Naive thymus-derived CD4-positive, alpha-beta T cell (primary cell): ENCODE results near the gene TGFB2. TPM values are rescaled to one million over a fixed set of nuclear protein-coding genes. Genes with fewer than 3 reads are reported as not detected.

ENCODE experiments used
- ATAC-seq: fragments of 150-1000 bp; cut with Tn5 transposase; 2 replicates; pipeline ENCODE4 v1.10.0; 2021; ENCODE audit warnings: mild to moderate bottlenecking, moderate library complexity
- CTCF ChIA-PET: fragments of 350-600 bp; sonication (Branson Sonifier 250); formaldehyde crosslinking; loops from one replicate; lab custom pipeline; 2021; ENCODE audit warnings: antibody characterized with exemption; lab: Charles Lee
- POLR2A ChIA-PET: fragments of 350-600 bp; sonication (Branson Sonifier 250); formaldehyde crosslinking; loops from one replicate; lab custom pipeline; 2021; ENCODE audit warnings: antibody characterized with exemption, inconsistent platforms; lab: Charles Lee
- DNase-seq, 9 donors: peaks; one replicate each; pipeline versions ENCODE4 v3.0.0 to v3.0.0-alpha.2; 2020 to 2022; ENCODE audit warnings: mixed read lengths in 1 of 9
- H3K27ac ChIP-seq: one replicate; pipeline ENCODE4 v1.7.0; 2013; ENCODE audit warnings: mild to moderate bottlenecking, low read depth, low read length, moderate library complexity
- H3K27me3 ChIP-seq, 2 donors: one replicate each; pipeline ENCODE4 v1.7.0; 2013; ENCODE audit warnings: low read length in 2 of 2, mild to moderate bottlenecking in 2 of 2, moderate library complexity in 2 of 2; ENCODE audit not compliant: control insufficient read depth in 2 of 2, insufficient read depth in 2 of 2
- H3K36me3 ChIP-seq, 3 experiments: 1 replicate in 2 of 3; 2 replicates in 1 of 3; pipeline ENCODE4 v1.7.0; 2013; ENCODE audit warnings: low read length in 3 of 3, mild to moderate bottlenecking in 3 of 3, moderate library complexity in 1 of 3; ENCODE audit not compliant: insufficient read depth in 3 of 3, control insufficient read depth in 2 of 3
- H3K4me1 ChIP-seq, 2 donors: one replicate each; pipeline ENCODE4 v1.7.0; 2013; ENCODE audit warnings: low read length in 2 of 2, mild to moderate bottlenecking in 2 of 2, moderate library complexity in 1 of 2; ENCODE audit not compliant: control insufficient read depth in 2 of 2, insufficient read depth in 2 of 2
- H3K4me3 ChIP-seq: 2 replicates; pipeline ENCODE4 v1.7.0; 2013; ENCODE audit warnings: mild to moderate bottlenecking, low read length
- H3K9me3 ChIP-seq, 3 experiments: 1 replicate in 2 of 3; 2 replicates in 1 of 3; pipeline ENCODE4 v1.7.0; 2013; ENCODE audit warnings: low read length in 3 of 3; ENCODE audit not compliant: control insufficient read depth in 2 of 3
- H3K27ac Mint-ChIP-seq, 9 donors: one replicate each; pipeline ENCODE4 v1.8.0; 2020 to 2022; ENCODE audit warnings: mixed read lengths in 9 of 9, mild to moderate bottlenecking in 8 of 9, moderate library complexity in 5 of 9, inconsistent platforms in 2 of 9
- H3K27me3 Mint-ChIP-seq, 5 donors: one replicate each; pipeline ENCODE4 v1.8.0; 2021 to 2022; ENCODE audit warnings: mixed read lengths in 5 of 5, mild to moderate bottlenecking in 1 of 5
- H3K36me3 Mint-ChIP-seq, 5 donors: one replicate each; pipeline ENCODE4 v1.8.0; 2020 to 2022; ENCODE audit warnings: mixed read lengths in 5 of 5, mild to moderate bottlenecking in 3 of 5, inconsistent platforms in 1 of 5
- H3K4me1 Mint-ChIP-seq, 7 donors: one replicate each; pipeline ENCODE4 v1.8.0; 2020 to 2022; ENCODE audit warnings: mixed read lengths in 7 of 7, mild to moderate bottlenecking in 3 of 7, inconsistent platforms in 1 of 7
- H3K4me3 Mint-ChIP-seq, 10 donors: one replicate each; pipeline ENCODE4 v1.8.0; 2020 to 2022; ENCODE audit warnings: mild to moderate bottlenecking in 10 of 10, mixed read lengths in 10 of 10, moderate library complexity in 6 of 10, inconsistent platforms in 2 of 10
- H3K9me3 Mint-ChIP-seq, 11 donors: one replicate each; pipeline ENCODE4 v1.8.0; 2020 to 2022; ENCODE audit warnings: mixed read lengths in 11 of 11, mild to moderate bottlenecking in 4 of 11, inconsistent platforms in 1 of 11, moderate library complexity in 1 of 11
- intact Hi-C, 2 donors: fragments of 100-400 bp; cut with micrococcal nuclease; formaldehyde crosslinking; loops; one replicate each; pipeline ENCODE4 v1.15.1; 2023
- polyA plus RNA-seq, 2 donors: library from polyadenylated mRNA; unstranded; fragments of 300-500 nt; fragmentation: Illumina TruSeq; gene quantifications; one replicate each; pipeline ENCODE4 v1.2.3, GENCODE V29; 2021
- total RNA-seq, 6 experiments: library from RNA in 5 of 6; stranded (reverse) in 5 of 6; gene quantifications; 1 replicate in 5 of 6; 2 replicates in 1 of 6; pipeline ENCODE4 v1.2.3 and lab custom pipeline; 2021 to 2026

Gene TGFB2
- total and polyA plus RNA-seq, 7 experiments from 2014 or later = not detected

- intact Hi-C loops = no loop called here
- Mint-ChIP-seq H3K27ac (no peak overlapping the region), H3K36me3 (no peaks in the 10 kb centered on the region), H3K4me3 (no peak overlapping the region), H3K4me1 (peaks cover 0 to 1% (median 0%) of the 10 kb centered on the region in 7 donors), H3K27me3 (peaks cover 0 to 16% (median 5%) of the 10 kb centered on the region in 5 donors), H3K9me3 (peaks cover 0 to 3% (median 0%) of the 10 kb centered on the region in 11 donors)
- Histone ChIP-seq H3K4me3 (no peak overlapping the region), H3K36me3 (no peaks in the 10 kb centered on the region), H3K4me1 (no peaks in the 10 kb centered on the region), H3K27ac (no peak overlapping the region), H3K27me3 (no peaks in the 10 kb centered on the region), H3K9me3 (no peaks in the 10 kb centered on the region)
- ChIA-PET CTCF (no interaction called here), POLR2A (no interaction called here)
- no peak for ATAC-seq
- no peak for DNase-seq
These were observed 136.1 kb downstream of the TGFB2 start for GRCh38 chr1:218481116-218481775.

GRCh38 chr1:218482683-218483082 lies 137.5 kb downstream of the TGFB2 start:
- DNase-seq (no peak), ATAC-seq (no peak)
- no peaks in the 10 kb centered on the region for H3K4me1 ChIP-seq
- Mint-ChIP-seq H3K4me3 (no peak overlapping the region), H3K9me3 (peaks cover 0 to 3% (median 0%) of the 10 kb centered on the region in 11 donors), H3K36me3 (no peaks in the 10 kb centered on the region), H3K27me3 (peaks cover 0 to 10% (median 0%) of the 10 kb centered on the region in 5 donors), H3K4me1 (no peaks in the 10 kb centered on the region), H3K27ac (no peak overlapping the region)
- no peak overlapping the region for H3K27ac ChIP-seq
- no peaks in the 10 kb centered on the region for H3K27me3 ChIP-seq
- ChIA-PET POLR2A (no interaction called here), CTCF (no interaction called here)
- H3K9me3 ChIP-seq = no peaks in the 10 kb centered on the region
- no peaks in the 10 kb centered on the region for H3K36me3 ChIP-seq
- intact Hi-C loops = no loop called here
- no peak overlapping the region for H3K4me3 ChIP-seq

GRCh38 chr1:218485241-218485928 lies 140.2 kb downstream of the TGFB2 start:
- Mint-ChIP-seq H3K4me3 (no peak overlapping the region), H3K9me3 (peaks cover 0 to 2% (median 0%) of the 10 kb centered on the region in 11 donors), H3K27ac (no peak overlapping the region), H3K36me3 (no peaks in the 10 kb centered on the region), H3K4me1 (no peaks in the 10 kb centered on the region), H3K27me3 (peaks cover 0 to under 1% (median 0%) of the 10 kb centered on the region in 5 donors)
- Histone ChIP-seq H3K4me3 (no peak overlapping the region), H3K27me3 (no peaks in the 10 kb centered on the region), H3K36me3 (no peaks in the 10 kb centered on the region), H3K4me1 (no peaks in the 10 kb centered on the region), H3K9me3 (no peaks in the 10 kb centered on the region), H3K27ac (no peak overlapping the region)
- POLR2A ChIA-PET = no interaction called here
- DNase-seq (no peak), ATAC-seq (no peak)
- CTCF ChIA-PET = interaction anchor here (0.6 kb wide), 1 partner anchor 243 kb away, joined by 6 read pairs; no protein-coding TSS in a partner anchor
- intact Hi-C loops = no loop called here

- H3K4me3 Mint-ChIP-seq = no peak overlapping the region
- DNase-seq (no peak), ATAC-seq (no peak)
- intact Hi-C loops = no loop called here
- H3K9me3 Mint-ChIP-seq = peaks cover 0 to 4% (median 0%) of the 10 kb centered on the region in 11 donors
- H3K27ac Mint-ChIP-seq = no peak overlapping the region
- ChIA-PET CTCF (no interaction called here), POLR2A (no interaction called here)
- H3K9me3 ChIP-seq = no peaks in the 10 kb centered on the region
- no peaks in the 10 kb centered on the region for H3K36me3 Mint-ChIP-seq
- H3K27ac ChIP-seq = no peak overlapping the region
- H3K4me1 Mint-ChIP-seq = peaks cover 0 to 2% (median 0%) of the 10 kb centered on the region in 7 donors
- no peaks in the 10 kb centered on the region for H3K27me3 ChIP-seq
- no peak overlapping the region for H3K4me3 ChIP-seq
- H3K27me3 Mint-ChIP-seq = peaks cover 0 to 7% (median 0%) of the 10 kb centered on the region in 5 donors
- H3K36me3 ChIP-seq = no peaks in the 10 kb centered on the region
- no peaks in the 10 kb centered on the region for H3K4me1 ChIP-seq
These were observed 143.4 kb downstream of the TGFB2 start for GRCh38 chr1:218488531-218488930.

GRCh38 chr1:218488986-218489385 lies 143.8 kb downstream of the TGFB2 start:
- POLR2A ChIA-PET = no interaction called here

GRCh38 chr1:218490406-218490922 lies 145.3 kb downstream of the TGFB2 start:
- intact Hi-C loops = no loop called here
- Mint-ChIP-seq H3K4me1 (peaks cover 0 to 2% (median 0%) of the 10 kb centered on the region in 7 donors), H3K9me3 (peaks cover 0 to 4% (median 0%) of the 10 kb centered on the region in 11 donors), H3K4me3 (no peak overlapping the region), H3K36me3 (no peaks in the 10 kb centered on the region), H3K27me3 (peaks cover 0 to 12% (median 0%) of the 10 kb centered on the region in 5 donors), H3K27ac (no peak overlapping the region)
- no peaks in the 10 kb centered on the region for H3K9me3 ChIP-seq
- H3K27ac ChIP-seq = no peak overlapping the region
- DNase-seq = no peak
- no peak overlapping the region for H3K4me3 ChIP-seq
- ChIA-PET CTCF (no interaction called here), POLR2A (no interaction called here)
- ATAC-seq = no peak
- H3K27me3 ChIP-seq = no peaks in the 10 kb centered on the region
- no peaks in the 10 kb centered on the region for H3K4me1 ChIP-seq
- no peaks in the 10 kb centered on the region for H3K36me3 ChIP-seq

More at GRCh38 chr1:218488986-218489385, 143.8 kb downstream of the TGFB2 start:
- DNase-seq (no peak), ATAC-seq (no peak)
- Histone ChIP-seq H3K9me3 (no peaks in the 10 kb centered on the region), H3K27ac (no peak overlapping the region), H3K4me3 (no peak overlapping the region), H3K27me3 (no peaks in the 10 kb centered on the region), H3K36me3 (no peaks in the 10 kb centered on the region), H3K4me1 (no peaks in the 10 kb centered on the region)
- H3K4me3 Mint-ChIP-seq = no peak overlapping the region
- H3K27me3 Mint-ChIP-seq = peaks cover 0 to 7% (median 0%) of the 10 kb centered on the region in 5 donors
- H3K36me3 Mint-ChIP-seq = no peaks in the 10 kb centered on the region
- H3K4me1 Mint-ChIP-seq = peaks cover 0 to 2% (median 0%) of the 10 kb centered on the region in 7 donors
- CTCF ChIA-PET = no interaction called here
- peaks cover 0 to 4% (median 0%) of the 10 kb centered on the region in 11 donors for H3K9me3 Mint-ChIP-seq
- intact Hi-C loops = no loop called here
- H3K27ac Mint-ChIP-seq = no peak overlapping the region
